Suprapubic skin (tissue), 4 donors: Measurements from ENCODE around the gene REEP3. TPM values are rescaled to one million over a fixed set of nuclear protein-coding genes. Genes with fewer than 3 reads are reported as not detected.

Experiments
- DNase-seq, 2 donors: peaks; one replicate each; pipeline ENCODE4 v3.0.0-alpha.2; 2019; ENCODE audit warnings: low spot score in 2 of 2
- H3K27ac ChIP-seq: fragments of 200-600 bp; sonication (generic); one replicate; pipeline ENCODE4 v1.5.1; 2019
- H3K27me3 ChIP-seq: fragments of 200-600 bp; sonication (generic); one replicate; pipeline ENCODE4 v1.5.1; 2019
- H3K36me3 ChIP-seq: fragments of 200-600 bp; sonication (generic); one replicate; pipeline ENCODE4 v1.5.1; 2019
- H3K4me1 ChIP-seq: fragments of 200-600 bp; sonication (generic); one replicate; pipeline ENCODE4 v1.5.1; 2019
- H3K4me3 ChIP-seq: fragments of 200-600 bp; sonication (generic); one replicate; pipeline ENCODE4 v1.5.1; 2019; ENCODE audit warnings: mild to moderate bottlenecking
- H3K9me3 ChIP-seq: fragments of 200-600 bp; sonication (generic); one replicate; pipeline ENCODE4 v1.5.1; 2019
- EP300 ChIP-seq: sonication (generic); formaldehyde crosslinking; IDR thresholded peaks from one replicate; pipeline ENCODE4 v1.6.1; 2017; ENCODE audit warnings: antibody characterized with exemption
- POLR2A ChIP-seq, 2 donors: fragments of 450-650 bp; IDR thresholded peaks; one replicate each; pipeline ENCODE4 v1.6.1; 2017; ENCODE audit warnings: antibody characterized with exemption in 2 of 2, mild to moderate bottlenecking in 2 of 2, moderate library complexity in 2 of 2
- POLR2AphosphoS5 ChIP-seq, 3 donors: sonication (generic); formaldehyde crosslinking; IDR thresholded peaks; one replicate each; pipeline ENCODE4 v1.6.1; 2017; ENCODE audit warnings: antibody characterized with exemption in 3 of 3
- WGBS: methylation state at CpG from one replicate; pipeline ENCODE4 v1.1.5; 2018; 5-methylcytosine and 5-hydroxymethylcytosine counted together
- total RNA-seq, 4 donors: library from RNA; depleted of rRNA; stranded (reverse); fragments of >200 nt; gene quantifications; one replicate each; pipeline ENCODE4 v1.1.0, GENCODE V29; 2016
- TF ChIP-seq, protein P1 (sequence below), 2 donors: fragments of 200-600 bp in 1 of 2; fragments of 450-650 bp in 1 of 2; sonication (generic) in 1 of 2; IDR thresholded peaks; one replicate each; pipeline ENCODE4 v1.5.1; 2016 to 2019; ENCODE audit warnings: antibody characterized with exemption in 2 of 2, mild to moderate bottlenecking in 1 of 2, moderate library complexity in 1 of 2

REEP3 gene, protein sequence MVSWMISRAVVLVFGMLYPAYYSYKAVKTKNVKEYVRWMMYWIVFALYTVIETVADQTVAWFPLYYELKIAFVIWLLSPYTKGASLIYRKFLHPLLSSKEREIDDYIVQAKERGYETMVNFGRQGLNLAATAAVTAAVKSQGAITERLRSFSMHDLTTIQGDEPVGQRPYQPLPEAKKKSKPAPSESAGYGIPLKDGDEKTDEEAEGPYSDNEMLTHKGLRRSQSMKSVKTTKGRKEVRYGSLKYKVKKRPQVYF
- 10 to 100 TPM; 29.0 to 79.2 (median 31.1) TPM for total RNA-seq

DNA sequence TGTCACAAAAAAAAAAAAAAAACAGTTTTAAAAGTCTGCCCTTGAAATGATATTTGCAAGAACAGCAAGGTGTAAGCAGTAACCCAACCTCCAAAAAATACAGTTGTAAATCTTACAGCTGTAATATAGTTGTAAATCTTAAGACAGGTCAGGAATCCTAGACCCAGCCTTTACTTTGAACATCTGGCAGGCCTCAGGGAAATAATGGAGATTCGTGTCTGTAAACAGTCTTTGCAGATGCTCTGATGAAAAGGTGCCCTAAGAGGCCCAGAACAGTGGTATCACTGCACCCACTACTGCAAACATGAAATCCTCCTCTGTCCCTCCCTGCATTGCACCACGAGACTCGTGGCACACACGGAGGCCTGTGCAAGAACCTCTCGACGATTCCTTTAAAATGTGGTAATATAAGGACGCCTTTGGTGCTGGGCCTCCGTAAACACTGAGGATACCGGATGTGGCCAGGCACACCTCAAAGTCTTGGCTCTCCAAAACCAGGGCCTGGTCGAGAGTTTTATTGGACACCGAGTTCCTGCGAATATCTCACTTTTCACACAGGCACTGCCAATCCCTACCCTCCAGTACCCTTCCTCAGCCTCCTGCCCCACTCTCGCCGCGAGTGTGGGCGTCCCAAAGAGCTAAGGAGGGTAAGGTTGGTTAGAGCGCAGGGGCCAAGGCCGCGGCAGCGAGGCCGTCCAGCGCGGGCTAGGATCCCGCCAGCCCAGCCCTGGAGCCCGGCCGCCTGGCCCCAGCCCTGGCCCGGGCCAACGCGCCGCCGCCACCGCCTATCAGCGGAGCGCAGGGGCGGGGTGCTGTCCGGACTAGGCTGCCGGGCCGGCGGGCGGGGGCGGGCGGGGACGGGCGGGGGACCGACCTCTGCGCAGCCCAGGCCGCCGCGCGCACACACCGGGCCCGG is at the start of gene REEP3:
Gene REEP3 (plus strand): TSS at position 902 of the 916 bp plus-strand sequence. CDS start 145 bp downstream, outside the sequence.
- 25% methylated on average over 14 of the region's 52 CpGs for WGBS
- peak in 1 of 2 donors; percentile 74 for DNase-seq
- H3K9me3 ChIP-seq = no peaks in the 10 kb centered on the region
- H3K27ac ChIP-seq = peak within 1 kb of the TSS; percentile 100
- H3K27me3 ChIP-seq = no peaks in the 10 kb centered on the region
- no peaks in the 10 kb centered on the region for H3K36me3 ChIP-seq
- peaks cover 69% of the 10 kb centered on the region for H3K4me1 ChIP-seq
- TF ChIP-seq, protein P1, sequence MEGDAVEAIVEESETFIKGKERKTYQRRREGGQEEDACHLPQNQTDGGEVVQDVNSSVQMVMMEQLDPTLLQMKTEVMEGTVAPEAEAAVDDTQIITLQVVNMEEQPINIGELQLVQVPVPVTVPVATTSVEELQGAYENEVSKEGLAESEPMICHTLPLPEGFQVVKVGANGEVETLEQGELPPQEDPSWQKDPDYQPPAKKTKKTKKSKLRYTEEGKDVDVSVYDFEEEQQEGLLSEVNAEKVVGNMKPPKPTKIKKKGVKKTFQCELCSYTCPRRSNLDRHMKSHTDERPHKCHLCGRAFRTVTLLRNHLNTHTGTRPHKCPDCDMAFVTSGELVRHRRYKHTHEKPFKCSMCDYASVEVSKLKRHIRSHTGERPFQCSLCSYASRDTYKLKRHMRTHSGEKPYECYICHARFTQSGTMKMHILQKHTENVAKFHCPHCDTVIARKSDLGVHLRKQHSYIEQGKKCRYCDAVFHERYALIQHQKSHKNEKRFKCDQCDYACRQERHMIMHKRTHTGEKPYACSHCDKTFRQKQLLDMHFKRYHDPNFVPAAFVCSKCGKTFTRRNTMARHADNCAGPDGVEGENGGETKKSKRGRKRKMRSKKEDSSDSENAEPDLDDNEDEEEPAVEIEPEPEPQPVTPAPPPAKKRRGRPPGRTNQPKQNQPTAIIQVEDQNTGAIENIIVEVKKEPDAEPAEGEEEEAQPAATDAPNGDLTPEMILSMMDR (IDR thresholded peaks at IDR 0.05) = no peak
- TF ChIP-seq POLR2AphosphoS5 (IDR thresholded peaks at IDR 0.05) = peak in 2 of 3 donors; percentile 8 to 51
- H3K4me3 ChIP-seq = peak within 1 kb of the TSS; percentile 85

DNA sequence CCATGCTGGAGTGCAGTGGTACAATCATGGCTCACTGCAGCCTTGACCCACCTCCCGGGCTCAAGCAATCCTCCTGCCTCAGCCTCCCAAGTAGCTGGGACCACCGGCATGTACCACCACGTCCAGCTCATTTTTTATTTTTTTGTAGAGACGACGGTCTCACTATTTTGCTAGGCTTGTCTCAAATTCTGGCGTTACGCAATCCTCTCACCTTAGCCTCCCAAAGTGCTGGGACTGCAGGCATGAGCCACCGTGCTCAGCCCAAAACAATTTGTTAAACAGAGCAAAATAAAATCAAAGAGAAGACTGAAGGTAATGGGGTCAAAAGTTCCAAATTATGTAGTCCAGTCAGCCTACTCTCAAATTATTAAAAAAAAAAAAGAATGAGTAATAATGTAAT is 46.7 kb upstream of the REEP3 start:
- no peak for DNase-seq
- Histone ChIP-seq H3K27ac (no peak overlapping the region), H3K4me1 (peaks cover 2% of the 10 kb centered on the region), H3K36me3 (no peaks in the 10 kb centered on the region), H3K27me3 (no peaks in the 10 kb centered on the region), H3K9me3 (no peaks in the 10 kb centered on the region), H3K4me3 (no peak overlapping the region)
- no peak for TF ChIP-seq EP300
- TF ChIP-seq, protein P1 (IDR thresholded peaks at IDR 0.05) = no peak
- TF ChIP-seq POLR2A (IDR thresholded peaks at IDR 0.05) = no peak
- TF ChIP-seq POLR2AphosphoS5 (IDR thresholded peaks at IDR 0.05) = no peak
- 98% methylated on average over 8 of the region's 8 CpGs for WGBS

DNA sequence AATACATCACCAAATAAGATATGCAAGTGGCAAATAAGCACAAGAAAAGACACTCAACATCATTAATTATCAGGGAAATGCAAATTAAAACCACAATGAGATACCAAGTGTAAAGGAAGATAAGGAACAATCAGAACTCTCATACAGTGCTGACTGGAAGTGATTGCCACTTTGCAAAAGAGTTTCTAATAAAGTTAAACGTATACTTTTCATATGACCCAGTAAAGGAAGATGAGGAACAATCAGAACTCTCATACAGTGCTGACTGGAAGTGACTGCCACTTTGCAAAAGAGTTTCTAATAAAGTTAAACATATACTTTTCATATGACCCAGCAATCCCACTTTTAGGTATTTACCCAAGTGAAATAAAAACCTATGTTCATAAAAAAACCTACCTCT is 43.3 kb upstream of the REEP3 start:
- Histone ChIP-seq H3K36me3 (no peaks in the 10 kb centered on the region), H3K27ac (no peak overlapping the region), H3K4me1 (peaks cover 3% of the 10 kb centered on the region), H3K9me3 (no peaks in the 10 kb centered on the region), H3K27me3 (no peaks in the 10 kb centered on the region), H3K4me3 (no peak overlapping the region)
- TF ChIP-seq POLR2A (IDR thresholded peaks at IDR 0.05) = no peak
- no peak for TF ChIP-seq EP300
- TF ChIP-seq, protein P1 (IDR thresholded peaks at IDR 0.05) = no peak
- TF ChIP-seq POLR2AphosphoS5 (IDR thresholded peaks at IDR 0.05) = no peak
- WGBS = 54% methylated on average over 1 of the region's 1 CpG
- DNase-seq = no peak

DNA sequence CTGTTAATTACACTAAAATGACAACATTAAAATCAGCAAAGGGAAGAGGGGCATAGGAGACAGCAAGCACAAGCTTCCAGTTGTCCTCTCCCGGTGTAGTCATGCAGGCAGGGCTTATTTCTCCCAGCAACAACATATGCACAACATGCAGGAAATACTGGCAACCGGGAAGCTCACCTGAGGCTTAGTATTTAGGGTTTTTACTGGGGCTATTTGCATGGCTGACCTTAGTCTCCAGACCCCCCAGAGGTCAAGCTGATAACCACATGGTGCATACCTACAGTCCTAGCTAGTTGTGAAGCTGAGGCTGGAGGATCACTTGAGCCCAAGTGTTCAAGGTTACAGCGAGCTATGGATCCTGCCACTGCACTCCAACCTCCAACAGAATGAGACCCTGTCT is 42.6 kb upstream of the REEP3 start:
- Histone ChIP-seq H3K9me3 (no peaks in the 10 kb centered on the region), H3K27ac (no peak overlapping the region), H3K36me3 (no peaks in the 10 kb centered on the region), H3K4me1 (peaks cover 3% of the 10 kb centered on the region), H3K27me3 (no peaks in the 10 kb centered on the region), H3K4me3 (no peak overlapping the region)
- TF ChIP-seq POLR2AphosphoS5 (IDR thresholded peaks at IDR 0.05) = no peak
- 84% methylated on average over 3 of the region's 3 CpGs for WGBS
- DNase-seq = no peak

DNA sequence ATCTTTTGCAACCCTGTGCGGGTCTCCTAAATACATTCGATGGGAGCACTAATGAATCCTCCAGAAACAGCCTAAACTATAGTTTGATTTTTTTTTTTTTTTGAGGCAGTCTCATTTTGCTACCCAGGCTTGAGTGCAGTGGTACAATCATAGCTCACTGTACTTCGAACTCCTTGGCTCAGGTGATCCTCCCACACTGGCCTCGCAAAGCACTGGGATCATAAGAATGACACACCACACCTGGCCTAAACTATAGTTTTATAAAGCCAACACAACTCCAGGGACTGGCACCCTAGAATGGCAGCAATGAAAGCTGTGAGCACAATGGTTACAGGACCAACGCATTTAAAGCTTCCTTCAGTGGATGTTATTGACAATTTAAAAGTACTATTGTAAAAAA is 41.0 kb upstream of the REEP3 start:
- no peak for TF ChIP-seq POLR2A (IDR thresholded peaks at IDR 0.05)
- TF ChIP-seq EP300 = no peak
- TF ChIP-seq, protein P1 (IDR thresholded peaks at IDR 0.05) = no peak
- no peak for TF ChIP-seq POLR2AphosphoS5 (IDR thresholded peaks at IDR 0.05)
- DNase-seq = no peak
- H3K27me3 ChIP-seq = no peaks in the 10 kb centered on the region
- no peaks in the 10 kb centered on the region for H3K9me3 ChIP-seq
- 90% methylated on average over 5 of the region's 5 CpGs for WGBS
- no peaks in the 10 kb centered on the region for H3K36me3 ChIP-seq
- no peak overlapping the region for H3K27ac ChIP-seq
- H3K4me3 ChIP-seq = no peak overlapping the region
- H3K4me1 ChIP-seq = peaks cover 3% of the 10 kb centered on the region
